Stimulated activated CD4-positive, alpha-beta T cell treated with anti-CD3 and anti-CD28 coated beads, Interleukin-15, amount 100 ng/mL, for 24 hours (primary cell): ENCODE measurements around the gene CCDC142.

ENCODE experiments used
- DNase-seq: peaks from one replicate; pipeline ENCODE4 v3.0.0-alpha.2; 2020

Gene CCDC142

GRCh38 chr2:74441690-74442482, 40.9 kb downstream of the CCDC142 start, which contains the start of gene RTKN:
Gene RTKN (minus strand): TSS chr2:74441937. CDS start chr2:74441816, 121 bp downstream.
- peak; percentile 51 for DNase-seq

GRCh38 chr2:74441170-74441689, 41.6 kb downstream of the CCDC142 start:
- DNase-seq = no peak

- peak; percentile 76 for DNase-seq
Observed at GRCh38 chr2:74440378-74441169, 42.2 kb downstream of the CCDC142 start.

- DNase-seq = no peak
Observed at GRCh38 chr2:74439803-74440377, 42.9 kb downstream of the CCDC142 start.

DNA sequence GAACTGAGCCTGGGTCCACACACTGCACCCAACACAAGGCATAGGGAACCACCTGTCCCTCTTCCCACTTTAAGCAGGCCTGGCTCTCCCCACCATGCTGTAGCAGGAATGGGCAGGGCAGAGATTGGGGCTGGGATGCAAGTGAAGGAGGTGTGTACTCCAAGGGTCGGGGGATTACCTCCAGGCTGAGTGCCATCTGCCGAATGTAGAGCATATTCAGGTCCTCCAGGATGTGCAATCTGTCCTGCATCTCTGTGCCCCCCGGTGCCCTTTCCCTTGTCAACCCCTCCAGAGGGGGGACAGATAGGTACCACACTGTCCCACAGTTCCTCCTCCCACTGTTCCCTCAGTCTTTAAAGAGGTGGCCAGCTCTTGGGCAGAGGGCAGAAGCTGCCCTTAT, 43.4 kb downstream of the CCDC142 start:
- DNase-seq = no peak

DNA sequence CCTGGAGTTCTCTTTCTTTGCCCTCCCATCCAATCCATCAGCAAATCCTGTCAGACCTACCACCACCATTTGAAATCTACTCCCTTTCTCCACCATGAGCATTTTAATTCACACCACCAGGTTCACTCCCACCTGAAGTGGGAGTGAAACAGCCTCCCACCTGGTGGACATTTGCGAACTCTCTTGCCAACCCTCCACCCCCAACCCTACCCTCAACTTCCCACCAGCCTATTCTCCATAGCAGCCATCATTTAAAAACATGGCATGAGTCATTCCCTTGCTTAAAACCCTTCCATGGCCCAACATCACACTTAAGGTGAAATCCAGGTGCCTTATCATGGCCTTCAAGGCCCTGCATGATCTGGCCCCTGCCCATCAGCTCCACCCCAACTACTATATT, 44.5 kb downstream of the CCDC142 start:
- no peak for DNase-seq

- DNase-seq = no peak
Observed at GRCh38 chr2:74436848-74437695, 45.7 kb downstream of the CCDC142 start.

GRCh38 chr2:74436111-74436805, 46.5 kb downstream of the CCDC142 start:
- DNase-seq = no peak

- no peak for DNase-seq
Observed at GRCh38 chr2:74430502-74430901, 52.3 kb downstream of the CCDC142 start.

DNA sequence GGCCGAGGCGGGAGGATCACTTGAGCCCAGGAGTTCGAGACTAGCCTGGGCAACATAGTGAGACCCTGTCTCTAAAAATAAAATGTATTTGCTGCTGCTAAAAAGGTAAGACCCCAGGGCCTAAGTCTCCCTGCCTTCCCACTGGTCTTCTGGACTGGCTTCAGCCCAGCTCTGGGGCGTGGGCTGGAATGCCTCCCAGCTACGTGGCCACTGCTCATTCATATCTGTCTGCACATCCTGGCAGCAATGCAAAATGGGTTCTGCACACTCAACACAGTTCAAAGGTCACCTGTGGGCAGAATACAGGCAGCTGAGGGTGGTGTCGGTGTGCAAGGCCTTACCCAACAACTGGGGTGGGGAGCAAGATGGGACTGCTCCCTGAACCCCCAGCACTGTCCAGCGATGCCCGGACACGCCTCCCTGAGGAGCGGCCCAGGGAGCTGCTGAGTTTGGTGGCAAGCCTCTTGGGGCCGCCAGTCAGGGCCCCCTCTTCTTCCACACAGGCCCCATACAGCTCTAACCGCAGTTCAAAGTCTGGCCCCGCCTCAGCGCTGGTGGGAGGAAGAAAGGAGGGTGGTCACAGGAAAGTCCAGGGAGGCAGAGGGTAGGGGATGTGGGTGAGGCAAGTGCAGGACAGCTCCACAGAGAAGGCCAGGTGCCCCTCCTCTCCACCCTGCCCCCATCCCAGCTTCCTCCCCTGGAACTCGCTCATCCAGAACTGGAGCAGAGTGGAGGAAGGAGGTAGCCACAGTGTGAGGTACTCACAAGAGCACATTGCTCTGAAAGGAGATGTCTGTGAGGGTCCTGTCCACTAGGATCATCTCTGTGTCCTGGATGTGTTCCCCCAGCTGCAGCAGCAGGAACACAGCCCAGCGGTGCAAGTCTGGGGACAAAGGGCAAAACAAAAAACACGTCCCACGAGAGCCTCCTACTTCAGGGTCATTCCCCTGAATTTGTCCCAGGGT, 53.0 kb downstream of the CCDC142 start:
- DNase-seq = no peak

- DNase-seq = no peak
Observed at GRCh38 chr2:74428675-74429074, 54.1 kb downstream of the CCDC142 start.

GRCh38 chr2:74427551-74427950, 55.2 kb downstream of the CCDC142 start:
- no peak for DNase-seq

DNA sequence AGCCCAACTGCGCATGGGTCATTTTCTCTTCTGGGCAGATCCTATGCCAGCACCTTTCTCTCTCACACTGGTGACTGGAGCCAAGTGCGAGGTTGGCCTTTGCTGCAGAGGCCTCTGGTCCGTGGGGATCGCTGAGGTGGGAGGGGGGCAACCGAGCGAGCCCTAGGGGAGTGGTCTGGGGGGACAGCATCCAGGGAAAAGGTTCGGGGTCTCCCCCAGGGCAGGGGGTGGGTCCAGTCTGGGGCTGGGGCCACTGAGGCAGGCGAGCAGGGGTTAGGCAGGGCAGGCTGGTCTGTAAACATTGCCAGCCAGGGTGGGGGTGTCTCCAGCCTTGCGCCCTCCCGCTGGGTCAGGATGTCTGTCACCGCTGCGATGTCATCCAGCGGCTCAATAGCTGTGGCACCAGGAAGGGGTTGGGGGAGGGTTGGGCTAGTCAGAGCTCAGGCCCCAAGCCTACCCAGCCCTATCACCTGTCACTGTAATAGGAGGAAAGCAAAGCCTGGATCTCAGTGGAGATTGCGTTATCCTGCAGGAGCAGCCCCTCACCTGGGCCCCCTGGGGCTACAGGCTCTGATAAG, 56.5 kb downstream of the CCDC142 start:
- no peak for DNase-seq

- DNase-seq = no peak
Observed at GRCh38 chr2:74425523-74425922, 57.3 kb downstream of the CCDC142 start.

DNA sequence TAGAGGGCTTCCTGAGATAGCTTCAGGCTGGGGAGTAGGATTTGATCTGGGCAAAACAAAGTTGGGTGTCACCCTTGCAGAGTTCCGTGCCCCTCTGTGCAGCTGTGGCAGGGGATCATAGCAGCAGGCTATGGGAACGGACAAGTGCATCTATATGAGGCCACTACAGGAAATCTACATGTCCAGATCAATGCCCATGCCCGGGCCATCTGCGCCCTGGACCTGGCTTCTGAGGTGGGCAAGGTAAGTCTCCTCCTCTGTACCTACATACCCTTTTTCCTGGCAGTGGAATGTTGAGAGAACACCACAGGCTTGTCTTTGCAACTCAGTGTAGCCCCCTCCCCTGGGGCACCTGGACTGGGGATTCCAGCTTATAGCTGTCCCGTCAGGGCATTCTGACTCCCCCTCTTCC, 57.8 kb downstream of the CCDC142 start:
- DNase-seq = no peak

DNA sequence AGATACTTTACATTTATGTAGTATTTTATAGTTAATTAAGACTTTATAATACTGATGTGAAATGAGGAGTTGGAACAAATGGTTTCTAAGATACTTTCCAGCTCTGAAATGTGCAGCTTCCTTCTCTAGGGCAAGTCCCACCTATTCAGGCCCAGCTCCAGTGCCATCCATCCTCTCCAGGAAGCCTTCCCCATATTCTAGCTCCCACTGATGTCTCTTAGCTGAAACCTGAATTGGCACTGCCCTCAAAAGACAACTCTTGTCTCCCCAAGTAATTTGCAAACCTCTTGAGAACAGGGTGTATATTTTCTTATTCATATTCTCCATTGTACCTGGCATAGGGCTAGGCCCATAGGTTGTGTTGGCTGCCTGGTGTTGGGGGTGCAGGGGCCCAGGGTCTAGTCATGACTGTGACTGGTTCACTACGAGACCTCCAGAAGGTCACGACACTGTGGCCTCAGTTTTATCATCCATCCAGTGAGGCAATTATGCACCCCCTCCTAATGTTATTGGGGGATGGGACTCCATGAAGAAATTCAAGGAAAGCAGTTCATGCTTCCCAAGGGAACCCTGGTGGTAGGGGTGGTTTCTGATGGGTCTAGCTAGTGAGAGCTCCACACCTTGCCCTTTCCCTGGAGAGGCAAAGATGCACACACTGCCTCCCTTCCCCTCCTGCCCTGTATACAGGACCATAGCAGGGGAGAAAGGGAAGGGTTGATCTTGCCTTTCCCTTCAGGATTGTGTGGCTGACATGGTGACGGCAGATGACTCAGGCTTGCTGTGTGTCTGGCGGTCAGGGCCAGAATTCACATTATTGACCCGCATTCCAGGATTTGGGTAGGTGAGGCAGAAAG, 58.4 kb downstream of the CCDC142 start:
- DNase-seq = no peak
